ENCODE measurements around the gene CAPRIN2.

The CAPRIN2 gene

GRCh38 chr12:30698346-30698745 is 56.4 kb downstream of the CAPRIN2 start:
- DNase-seq: no peak

- no peak for DNase-seq
Observed at GRCh38 chr12:30696943-30697342, 57.8 kb downstream of the CAPRIN2 start.

- DNase-seq: no peak
Observed at GRCh38 chr12:30696486-30696885, 58.3 kb downstream of the CAPRIN2 start.

GRCh38 chr12:30696103-30696408 is 58.7 kb downstream of the CAPRIN2 start:
- no peak for DNase-seq

- DNase-seq: peak; percentile 92
Observed at GRCh38 chr12:30695199-30696102, 59.3 kb downstream of the CAPRIN2 start, which contains the start of gene IPO8. Gene IPO8, minus strand, starts transcription at chr12:30695869. Its CDS starts 222 bp downstream, at chr12:30695647.

- DNase-seq: peak; percentile 34
Observed at GRCh38 chr12:30694412-30695198, 60.1 kb downstream of the CAPRIN2 start.

GRCh38 chr12:30692470-30692869 is 62.3 kb downstream of the CAPRIN2 start:
- DNase-seq: no peak

- no peak for DNase-seq
Observed at GRCh38 chr12:30691122-30691879, 63.5 kb downstream of the CAPRIN2 start.

- no peak for DNase-seq
Observed at GRCh38 chr12:30687265-30687986, 67.3 kb downstream of the CAPRIN2 start.

- no peak for DNase-seq
Observed at GRCh38 chr12:30679241-30679640, 75.5 kb downstream of the CAPRIN2 start.

GRCh38 chr12:30678221-30678620 is 76.5 kb downstream of the CAPRIN2 start:
- DNase-seq: no peak

GRCh38 chr12:30661210-30661609 is 93.5 kb downstream of the CAPRIN2 start:
- DNase-seq: no peak
